PFSK-1 (cell line): Measurements from ENCODE around the gene LTBP2.

Experiments
- FOXP2 ChIP-seq: optimal IDR thresholded peaks from 2 replicates; pipeline ENCODE3; 2011; ENCODE audit warnings: borderline replicate concordance, control low read depth, inconsistent platforms; ENCODE audit not compliant: insufficient read depth; ENCODE audit errors: extremely low read length, extremely low read depth
- POLR2AphosphoS5 ChIP-seq: IDR thresholded peaks from 2 replicates; pipeline ENCODE4 v1.6.1; 2012; ENCODE audit warnings: low read depth, mild to moderate bottlenecking, control low read depth, low read length, moderate library complexity
- REST ChIP-seq, 2 experiments: IDR thresholded peaks; 2 replicates each; pipeline versions ENCODE4 v1.6.1 to v1.8.0; 2011 to 2012; ENCODE audit warnings: low read depth in 2 of 2, low read length in 2 of 2, control low read depth in 1 of 2, inconsistent platforms in 1 of 2, mild to moderate bottlenecking in 1 of 2, moderate library complexity in 1 of 2; ENCODE audit not compliant: insufficient read depth in 1 of 2
- SIN3A ChIP-seq: IDR thresholded peaks from 2 replicates; pipeline ENCODE4 v1.6.1; 2012; ENCODE audit warnings: mild to moderate bottlenecking, low read length, moderate library complexity, borderline replicate concordance; ENCODE audit not compliant: insufficient read depth
- TAF1 ChIP-seq: IDR thresholded peaks from 2 replicates; pipeline ENCODE4 v1.6.1; 2012; ENCODE audit warnings: low read length, control low read depth, borderline replicate concordance; ENCODE audit not compliant: insufficient read depth

- TF ChIP-seq REST (IDR thresholded peaks at IDR 0.05; ENCODE audit: insufficient read depth in 1 of 2, low read depth in 2 of 2, low read length in 2 of 2): no peak
- TF ChIP-seq TAF1: no peak
- TF ChIP-seq POLR2AphosphoS5: no peak
- TF ChIP-seq FOXP2: no peak
- no peak for TF ChIP-seq SIN3A
Observed at GRCh38 chr14:74577247-74577947, 34.6 kb downstream of the LTBP2 start.
